ENCODE data around the gene FAM81B. TPM values are rescaled to one million over a fixed set of nuclear protein-coding genes. Genes with fewer than 3 reads are reported as not detected.

Gene FAM81B, protein sequence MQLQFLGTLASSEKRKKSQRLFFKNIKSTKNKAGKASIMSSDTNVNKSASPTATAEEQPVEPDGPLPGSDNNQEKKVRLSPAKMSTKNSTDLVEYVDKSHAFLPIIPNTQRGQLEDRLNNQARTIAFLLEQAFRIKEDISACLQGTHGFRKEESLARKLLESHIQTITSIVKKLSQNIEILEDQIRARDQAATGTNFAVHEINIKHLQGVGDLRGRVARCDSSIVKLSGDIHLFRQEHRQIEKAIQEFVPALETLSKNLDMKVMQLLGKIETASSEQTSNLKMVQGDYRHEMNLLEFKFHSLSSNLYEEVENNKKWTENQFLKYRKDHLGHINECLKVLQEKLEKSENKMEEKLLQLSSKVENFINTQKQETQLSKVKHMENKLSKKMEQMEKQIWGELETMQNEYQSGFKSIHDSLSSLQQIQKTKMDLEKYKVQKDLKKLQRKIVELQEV
- not detected for polyA plus RNA-seq (2012; ENCODE audit: insufficient read length, low read depth)

DNA sequence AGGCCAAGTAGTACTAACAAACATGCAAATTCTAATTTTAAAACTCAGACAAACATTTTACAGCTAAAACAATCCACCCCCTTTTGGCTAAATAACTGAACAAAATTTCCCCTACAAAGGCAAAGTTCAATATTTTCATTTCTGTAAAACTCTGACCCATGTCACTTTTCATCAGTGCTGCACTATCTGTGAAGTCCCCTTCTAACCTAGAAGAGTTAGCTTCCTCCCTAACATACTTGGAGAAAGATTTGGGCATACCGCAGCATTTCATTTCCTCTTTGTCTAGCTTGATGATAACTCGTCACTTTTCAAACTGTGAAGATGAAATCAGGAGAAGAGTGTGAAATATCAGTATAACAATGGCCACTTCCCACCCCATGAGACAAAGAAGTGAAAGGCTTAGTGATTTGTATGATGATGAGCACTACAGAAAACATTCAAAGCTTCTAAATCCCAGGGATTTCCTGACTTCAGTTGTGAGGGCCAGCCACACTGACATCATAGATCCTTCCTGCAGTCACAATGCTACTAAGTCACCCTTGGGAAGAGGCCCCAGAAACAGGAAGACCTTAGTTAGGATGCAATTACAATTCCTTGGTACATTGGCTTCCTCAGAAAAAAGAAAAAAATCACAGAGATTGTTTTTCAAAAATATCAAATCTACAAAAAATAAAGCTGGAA lies at the start of gene FAM81B:
Gene FAM81B, plus strand, starts transcription at position 555 of the 681 bp plus-strand sequence. Its CDS starts 24 bp downstream, at position 579.
- TF ChIP-seq, protein P1, sequence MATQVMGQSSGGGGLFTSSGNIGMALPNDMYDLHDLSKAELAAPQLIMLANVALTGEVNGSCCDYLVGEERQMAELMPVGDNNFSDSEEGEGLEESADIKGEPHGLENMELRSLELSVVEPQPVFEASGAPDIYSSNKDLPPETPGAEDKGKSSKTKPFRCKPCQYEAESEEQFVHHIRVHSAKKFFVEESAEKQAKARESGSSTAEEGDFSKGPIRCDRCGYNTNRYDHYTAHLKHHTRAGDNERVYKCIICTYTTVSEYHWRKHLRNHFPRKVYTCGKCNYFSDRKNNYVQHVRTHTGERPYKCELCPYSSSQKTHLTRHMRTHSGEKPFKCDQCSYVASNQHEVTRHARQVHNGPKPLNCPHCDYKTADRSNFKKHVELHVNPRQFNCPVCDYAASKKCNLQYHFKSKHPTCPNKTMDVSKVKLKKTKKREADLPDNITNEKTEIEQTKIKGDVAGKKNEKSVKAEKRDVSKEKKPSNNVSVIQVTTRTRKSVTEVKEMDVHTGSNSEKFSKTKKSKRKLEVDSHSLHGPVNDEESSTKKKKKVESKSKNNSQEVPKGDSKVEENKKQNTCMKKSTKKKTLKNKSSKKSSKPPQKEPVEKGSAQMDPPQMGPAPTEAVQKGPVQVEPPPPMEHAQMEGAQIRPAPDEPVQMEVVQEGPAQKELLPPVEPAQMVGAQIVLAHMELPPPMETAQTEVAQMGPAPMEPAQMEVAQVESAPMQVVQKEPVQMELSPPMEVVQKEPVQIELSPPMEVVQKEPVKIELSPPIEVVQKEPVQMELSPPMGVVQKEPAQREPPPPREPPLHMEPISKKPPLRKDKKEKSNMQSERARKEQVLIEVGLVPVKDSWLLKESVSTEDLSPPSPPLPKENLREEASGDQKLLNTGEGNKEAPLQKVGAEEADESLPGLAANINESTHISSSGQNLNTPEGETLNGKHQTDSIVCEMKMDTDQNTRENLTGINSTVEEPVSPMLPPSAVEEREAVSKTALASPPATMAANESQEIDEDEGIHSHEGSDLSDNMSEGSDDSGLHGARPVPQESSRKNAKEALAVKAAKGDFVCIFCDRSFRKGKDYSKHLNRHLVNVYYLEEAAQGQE (IDR thresholded peaks at IDR 0.05; ENCODE audit: insufficient read depth in 1 of 2, low read depth in 2 of 2, low read length in 2 of 2) = no peak
- TF ChIP-seq SIN3A (IDR thresholded peaks at IDR 0.05; ENCODE audit: borderline replicate concordance, insufficient read depth, low read length) = no peak
- TF ChIP-seq TAF1 (IDR thresholded peaks at IDR 0.05; ENCODE audit: borderline replicate concordance, insufficient read depth, low read length) = no peak
- TF ChIP-seq FOXP2 (optimal IDR thresholded peaks at IDR 0.05; ENCODE audit: borderline replicate concordance, extremely low read depth, extremely low read length, insufficient read depth) = no peak
- TF ChIP-seq POLR2AphosphoS5 (IDR thresholded peaks at IDR 0.05; ENCODE audit: low read depth, low read length) = no peak

DNA sequence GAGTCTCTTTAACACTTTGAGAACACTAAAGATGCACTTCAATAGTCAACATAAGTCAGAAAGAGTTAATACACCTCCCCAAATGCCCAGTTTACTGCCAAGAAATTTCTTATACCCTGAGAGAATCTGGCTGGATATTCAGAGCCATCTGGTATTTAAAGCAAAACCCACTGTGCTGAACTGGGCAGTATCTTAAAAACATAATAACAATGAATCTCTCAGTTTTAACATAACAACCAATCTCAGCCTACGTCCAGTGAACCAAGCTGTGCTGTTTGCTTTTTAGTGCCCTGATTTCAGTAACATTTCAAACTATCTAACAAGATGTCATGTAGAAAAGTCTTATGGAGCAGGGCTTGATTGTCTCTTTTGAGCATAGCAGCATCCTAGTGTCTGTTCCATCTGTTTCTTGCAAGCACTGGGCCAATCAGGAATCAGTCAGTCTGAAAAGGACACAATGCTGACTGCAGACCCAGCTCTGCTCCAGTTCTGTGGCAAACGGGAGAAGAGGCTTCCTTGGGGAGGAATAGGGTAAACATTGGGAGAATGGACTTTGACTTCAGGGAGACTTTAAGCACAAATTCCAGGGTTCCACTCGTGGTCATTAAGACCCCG lies 43.6 kb upstream of the FAM81B start:
- TF ChIP-seq TAF1 (IDR thresholded peaks at IDR 0.05; ENCODE audit: borderline replicate concordance, insufficient read depth, low read length) (no peak), FOXP2 (optimal IDR thresholded peaks at IDR 0.05; ENCODE audit: borderline replicate concordance, extremely low read depth, extremely low read length, insufficient read depth) (no peak), POLR2AphosphoS5 (IDR thresholded peaks at IDR 0.05; ENCODE audit: low read depth, low read length) (no peak), SIN3A (IDR thresholded peaks at IDR 0.05; ENCODE audit: borderline replicate concordance, insufficient read depth, low read length) (no peak)
- TF ChIP-seq, protein P1 (IDR thresholded peaks at IDR 0.05; ENCODE audit: insufficient read depth in 1 of 2, low read depth in 2 of 2, low read length in 2 of 2) = no peak

DNA sequence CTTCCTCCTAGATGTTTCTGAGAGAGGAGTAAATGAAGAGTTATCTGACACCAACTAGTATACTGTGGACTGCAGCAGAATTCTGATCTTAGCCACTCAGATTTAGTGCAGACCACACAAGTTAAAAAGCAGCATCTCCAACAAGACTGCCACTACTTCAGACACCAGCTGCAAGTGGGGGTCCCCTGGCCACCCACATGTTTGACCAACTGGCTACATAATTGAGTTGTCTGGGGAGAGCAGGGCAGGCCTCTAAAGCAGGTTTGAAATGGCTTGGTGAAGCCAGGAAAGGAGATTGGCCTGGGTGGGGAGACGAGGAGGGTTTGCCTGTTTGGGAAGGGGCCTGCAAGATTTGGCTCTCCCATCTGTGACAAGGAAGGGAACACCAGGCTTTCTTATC lies 40.5 kb upstream of the FAM81B start:
- no peak for TF ChIP-seq FOXP2 (optimal IDR thresholded peaks at IDR 0.05; ENCODE audit: borderline replicate concordance, extremely low read depth, extremely low read length, insufficient read depth)
- no peak for TF ChIP-seq TAF1 (IDR thresholded peaks at IDR 0.05; ENCODE audit: borderline replicate concordance, insufficient read depth, low read length)
- TF ChIP-seq SIN3A (IDR thresholded peaks at IDR 0.05; ENCODE audit: borderline replicate concordance, insufficient read depth, low read length) = no peak
- TF ChIP-seq, protein P1 (IDR thresholded peaks at IDR 0.05; ENCODE audit: insufficient read depth in 1 of 2, low read depth in 2 of 2, low read length in 2 of 2) = no peak
- no peak for TF ChIP-seq POLR2AphosphoS5 (IDR thresholded peaks at IDR 0.05; ENCODE audit: low read depth, low read length)

DNA sequence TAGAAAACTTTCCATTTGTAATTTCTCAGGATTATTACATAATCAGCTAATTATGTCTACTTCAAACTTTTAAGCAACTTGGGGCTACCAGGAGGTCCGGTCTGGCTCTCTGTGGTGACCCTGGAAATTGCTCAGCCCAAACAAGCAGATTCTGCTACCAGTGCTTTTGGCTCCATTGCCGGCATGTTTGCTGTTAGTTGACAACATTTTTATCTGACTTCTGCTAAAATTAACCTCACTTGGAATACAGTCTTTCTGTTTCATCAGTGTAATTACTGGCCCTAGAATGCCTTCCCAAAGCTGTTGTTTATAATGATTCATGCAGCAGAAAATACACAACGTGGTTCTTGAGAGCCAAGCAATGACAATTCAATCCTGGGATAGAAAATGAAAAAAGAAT lies 38.5 kb upstream of the FAM81B start:
- TF ChIP-seq POLR2AphosphoS5 (IDR thresholded peaks at IDR 0.05; ENCODE audit: low read depth, low read length) = no peak
- TF ChIP-seq TAF1 (IDR thresholded peaks at IDR 0.05; ENCODE audit: borderline replicate concordance, insufficient read depth, low read length) = no peak
- no peak for TF ChIP-seq SIN3A (IDR thresholded peaks at IDR 0.05; ENCODE audit: borderline replicate concordance, insufficient read depth, low read length)
- TF ChIP-seq, protein P1 (IDR thresholded peaks at IDR 0.05; ENCODE audit: insufficient read depth in 1 of 2, low read depth in 2 of 2, low read length in 2 of 2) = no peak
- TF ChIP-seq FOXP2 (optimal IDR thresholded peaks at IDR 0.05; ENCODE audit: borderline replicate concordance, extremely low read depth, extremely low read length, insufficient read depth) = no peak
